H1 (cell line): ENCODE results near the gene LSM5. TPM values are rescaled to one million over a fixed set of nuclear protein-coding genes. Genes with fewer than 3 reads are reported as not detected.

Experiments
- ATF3 ChIP-seq: IDR thresholded peaks from 2 replicates; pipeline ENCODE4 v1.6.1; 2011; ENCODE audit warnings: low read depth, mild to moderate bottlenecking, low read length; ENCODE audit not compliant: insufficient read depth
- E2F6 ChIP-seq: IDR thresholded peaks from 2 replicates; pipeline ENCODE4 v1.6.1; 2012; ENCODE audit warnings: inconsistent platforms
- MAFK ChIP-seq: IDR thresholded peaks from 2 replicates; pipeline ENCODE4 v1.6.1; 2012; ENCODE audit warnings: low read depth, mild to moderate bottlenecking, improper control_type of control experiment, low read length
- polyA plus RNA-seq, 7 experiments: library from polyadenylated mRNA; depleted of rRNA in 3 of 7; stranded (reverse) in 5 of 7; unstranded in 2 of 7; fragments of >200 nt in 5 of 7; fragments of 200-250 nt in 2 of 7; gene quantifications; 1 replicate in 5 of 7; 2 replicates in 1 of 7; 4 replicates in 1 of 7; pipeline versions ENCODE4 v1.2.1 to v1.2.3, GENCODE V29; 2011 to 2013; ENCODE audit warnings: missing spikeins in 2 of 7, mixed read lengths in 2 of 7
- total RNA-seq: library from RNA; stranded (reverse); fragmentation: NEBNext Ultra II Directional; extraction: Animal tissue kit (Norgen Biotek cat#: 25700); gene quantifications from 2 replicates; pipeline ENCODE4 v1.2.1, GENCODE V29; 2021

Gene LSM5
- total and polyA plus RNA-seq, 2 of the 8 experiments (the other 6 are each of a cell fraction or from before 2014, with no cell fraction given): 58.9 to 103 TPM

DNA sequence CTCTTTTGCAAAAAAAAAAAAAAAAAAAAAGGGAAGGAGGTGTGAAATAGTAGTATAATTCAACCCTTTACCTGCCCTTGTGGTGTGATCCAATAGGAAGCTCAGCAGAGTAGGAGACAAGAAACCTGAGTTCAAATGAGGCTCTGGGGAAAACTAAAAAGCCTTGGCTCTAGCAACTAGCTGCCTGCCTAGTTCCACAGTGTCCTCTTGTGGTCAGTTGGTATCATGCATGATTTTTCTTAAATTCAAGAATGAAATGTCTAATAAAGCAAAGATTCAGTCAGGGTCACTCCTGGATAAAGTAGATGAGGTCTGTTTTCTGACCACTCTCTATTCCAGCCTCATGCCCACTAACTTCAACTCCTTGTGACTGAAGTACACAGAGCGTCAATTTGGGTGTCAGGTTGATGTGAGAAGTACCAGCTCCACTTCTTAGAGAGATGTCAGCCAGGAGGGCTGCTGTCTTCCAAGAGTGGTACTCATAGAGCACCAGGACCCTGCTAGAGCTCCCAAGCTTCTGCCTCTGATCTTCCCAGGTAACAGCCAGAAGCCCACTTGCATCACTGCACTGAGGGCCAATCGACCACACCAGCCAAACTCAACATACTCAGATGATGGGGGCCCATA lies 10.5 kb downstream of the LSM5 start (continued):
- TF ChIP-seq ATF3: no peak
- no peak for TF ChIP-seq MAFK
- no peak for TF ChIP-seq E2F6
